D721Med (cell line): ENCODE measurements around the gene RP9.
A peak's percentile ranks its signal among the peaks of the same experiment; 100 is the strongest.

Experiments used
- DNase-seq: peaks from one replicate; pipeline ENCODE4 v3.0.0; 2011; ENCODE audit warnings: low spot score; ENCODE audit not compliant: insufficient read length
- FAIRE-seq: peaks from 2 replicates; lab custom pipeline; 2011; peaks lifted over from hg19 to GRCh38; lab: Jason Lieb, UNC
- CTCF ChIP-seq: IDR thresholded peaks from 2 replicates; pipeline ENCODE4 v1.5.1; 2012; ENCODE audit warnings: mild to moderate bottlenecking, control low read depth; ENCODE audit not compliant: insufficient read depth; ENCODE audit errors: missing control alignments

RP9 gene

GRCh38 chr7:33109005-33109757 is at the start of gene RP9:
TSS of gene RP9 (minus strand) at chr7:33109404. CDS start at chr7:33109372, 32 bp downstream.
- peak; percentile 40 for DNase-seq
- FAIRE-seq, result no peak
- TF ChIP-seq CTCF, result peak; percentile 47

- DNase-seq (no peak), FAIRE-seq (no peak)
- no peak for TF ChIP-seq CTCF
Observed at GRCh38 chr7:33157781-33158180, 48.6 kb upstream of the RP9 start.

GRCh38 chr7:33157311-33157710 is 48.1 kb upstream of the RP9 start:
- FAIRE-seq, result no peak
- no peak for TF ChIP-seq CTCF
- DNase-seq, result no peak

- DNase-seq (no peak), FAIRE-seq (no peak)
- no peak for TF ChIP-seq CTCF
Observed at GRCh38 chr7:33156441-33156840, 47.2 kb upstream of the RP9 start.

- TF ChIP-seq CTCF, result no peak
- no peak for DNase-seq
- no peak for FAIRE-seq
Observed at GRCh38 chr7:33155811-33156210, 46.6 kb upstream of the RP9 start.

- no peak for DNase-seq
- no peak for FAIRE-seq
- TF ChIP-seq CTCF, result no peak
Observed at GRCh38 chr7:33152087-33152486, 42.9 kb upstream of the RP9 start.

- FAIRE-seq (no peak), DNase-seq (no peak)
- TF ChIP-seq CTCF, result no peak
Observed at GRCh38 chr7:33145156-33145555, 36.0 kb upstream of the RP9 start.
